NT2/D1 (cell line): Measurements from ENCODE around the gene OPALIN.

Experiments
- DNase-seq: peaks from one replicate; pipeline ENCODE4 v3.0.0-alpha.2; 2011; ENCODE audit warnings: low read depth, low spot score
- H3K27me3 ChIP-seq: 2 replicates; pipeline ENCODE4 v1.6.0; 2011; ENCODE audit warnings: mild to moderate bottlenecking; ENCODE audit not compliant: insufficient read length, insufficient read depth
- H3K36me3 ChIP-seq: 2 replicates; pipeline ENCODE4 v1.6.1; 2011; ENCODE audit warnings: mild to moderate bottlenecking, low read length, mixed read lengths; ENCODE audit not compliant: insufficient read depth, insufficient read length
- H3K4me1 ChIP-seq: 2 replicates; pipeline ENCODE4 v1.5.1; 2011; ENCODE audit not compliant: insufficient read depth, insufficient read length
- H3K4me3 ChIP-seq: 2 replicates; pipeline ENCODE4 v1.5.1; 2011; ENCODE audit warnings: low read depth; ENCODE audit not compliant: insufficient read length
- H3K9ac ChIP-seq: 2 replicates; pipeline ENCODE4 v1.6.0; 2011; ENCODE audit warnings: low read depth; ENCODE audit not compliant: insufficient read length
- H3K9me3 ChIP-seq: 2 replicates; pipeline ENCODE4 v1.5.1; 2011; ENCODE audit warnings: mild to moderate bottlenecking, low read length; ENCODE audit not compliant: insufficient read depth
- SUZ12 ChIP-seq: IDR thresholded peaks from 2 replicates; pipeline ENCODE4 v1.6.1; 2011; ENCODE audit not compliant: insufficient read length, insufficient read depth; ENCODE audit errors: extremely low read depth
- YY1 ChIP-seq: IDR thresholded peaks from 2 replicates; pipeline ENCODE4 v1.6.1; 2011; ENCODE audit not compliant: insufficient read length, insufficient read depth
- ZNF274 ChIP-seq: IDR thresholded peaks from 2 replicates; pipeline ENCODE4 v1.6.1; 2011; ENCODE audit warnings: mild to moderate bottlenecking, low read depth, low read length

The OPALIN gene

GRCh38 chr10:96345222-96345621 is 13.6 kb downstream of the OPALIN start:
- Histone ChIP-seq H3K4me1 (no peaks in the 10 kb centered on the region), H3K9ac (no peak overlapping the region), H3K27me3 (no peaks in the 10 kb centered on the region), H3K4me3 (no peak overlapping the region), H3K9me3 (peaks cover 15% of the 10 kb centered on the region), H3K36me3 (no peaks in the 10 kb centered on the region)
- DNase-seq = peak; percentile 43
- TF ChIP-seq ZNF274 (no peak), YY1 (no peak), SUZ12 (no peak)

DNA sequence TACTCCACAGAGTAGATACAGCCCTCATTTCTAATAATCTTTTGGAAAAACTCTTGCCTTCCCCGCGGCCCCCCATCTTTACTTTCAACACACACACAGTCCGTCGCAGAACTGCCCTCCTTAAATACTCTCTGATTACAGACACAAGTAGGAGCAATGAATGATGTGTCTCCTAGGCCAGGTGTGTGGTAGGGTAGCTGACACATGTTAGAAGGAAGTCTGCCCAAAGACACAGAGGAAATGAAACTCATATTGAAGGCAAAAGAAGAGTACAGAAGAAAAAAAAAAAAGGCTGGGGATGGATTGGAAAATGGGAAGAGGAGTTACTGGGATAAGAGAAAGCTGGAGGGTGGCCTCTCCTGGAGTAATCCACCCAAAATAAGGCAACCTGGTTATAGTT is 14.6 kb downstream of the OPALIN start:
- TF ChIP-seq ZNF274 (no peak), SUZ12 (no peak), YY1 (no peak)
- no peak for DNase-seq
- H3K36me3 ChIP-seq = no peaks in the 10 kb centered on the region
- no peaks in the 10 kb centered on the region for H3K27me3 ChIP-seq
- no peaks in the 10 kb centered on the region for H3K4me1 ChIP-seq
- H3K9ac ChIP-seq = no peak overlapping the region
- peaks cover 15% of the 10 kb centered on the region for H3K9me3 ChIP-seq
- no peak overlapping the region for H3K4me3 ChIP-seq

DNA sequence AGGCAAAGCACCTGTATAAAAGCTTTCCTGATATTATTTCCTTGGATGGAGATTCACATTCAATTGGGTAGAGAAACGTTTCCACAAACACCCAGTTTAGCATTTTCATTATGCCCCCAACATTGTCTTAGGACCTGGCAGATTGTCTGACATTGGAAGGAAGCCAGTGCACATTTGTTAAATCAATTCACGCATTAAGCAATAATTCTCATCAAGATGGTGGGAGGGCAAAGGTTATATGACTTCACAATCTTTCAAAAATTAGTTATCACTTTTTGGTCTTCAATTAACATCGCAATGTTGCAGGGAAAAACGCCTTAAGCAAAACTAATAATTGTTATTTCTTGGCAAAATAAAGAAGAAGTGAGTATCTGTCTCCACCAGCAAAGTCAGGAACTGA is 16.4 kb downstream of the OPALIN start:
- Histone ChIP-seq H3K4me1 (no peaks in the 10 kb centered on the region), H3K9ac (no peak overlapping the region), H3K9me3 (peaks cover 15% of the 10 kb centered on the region), H3K27me3 (no peaks in the 10 kb centered on the region), H3K36me3 (no peaks in the 10 kb centered on the region), H3K4me3 (no peak overlapping the region)
- no peak for TF ChIP-seq SUZ12
- TF ChIP-seq ZNF274 = no peak
- TF ChIP-seq YY1 = no peak
- DNase-seq = no peak

DNA sequence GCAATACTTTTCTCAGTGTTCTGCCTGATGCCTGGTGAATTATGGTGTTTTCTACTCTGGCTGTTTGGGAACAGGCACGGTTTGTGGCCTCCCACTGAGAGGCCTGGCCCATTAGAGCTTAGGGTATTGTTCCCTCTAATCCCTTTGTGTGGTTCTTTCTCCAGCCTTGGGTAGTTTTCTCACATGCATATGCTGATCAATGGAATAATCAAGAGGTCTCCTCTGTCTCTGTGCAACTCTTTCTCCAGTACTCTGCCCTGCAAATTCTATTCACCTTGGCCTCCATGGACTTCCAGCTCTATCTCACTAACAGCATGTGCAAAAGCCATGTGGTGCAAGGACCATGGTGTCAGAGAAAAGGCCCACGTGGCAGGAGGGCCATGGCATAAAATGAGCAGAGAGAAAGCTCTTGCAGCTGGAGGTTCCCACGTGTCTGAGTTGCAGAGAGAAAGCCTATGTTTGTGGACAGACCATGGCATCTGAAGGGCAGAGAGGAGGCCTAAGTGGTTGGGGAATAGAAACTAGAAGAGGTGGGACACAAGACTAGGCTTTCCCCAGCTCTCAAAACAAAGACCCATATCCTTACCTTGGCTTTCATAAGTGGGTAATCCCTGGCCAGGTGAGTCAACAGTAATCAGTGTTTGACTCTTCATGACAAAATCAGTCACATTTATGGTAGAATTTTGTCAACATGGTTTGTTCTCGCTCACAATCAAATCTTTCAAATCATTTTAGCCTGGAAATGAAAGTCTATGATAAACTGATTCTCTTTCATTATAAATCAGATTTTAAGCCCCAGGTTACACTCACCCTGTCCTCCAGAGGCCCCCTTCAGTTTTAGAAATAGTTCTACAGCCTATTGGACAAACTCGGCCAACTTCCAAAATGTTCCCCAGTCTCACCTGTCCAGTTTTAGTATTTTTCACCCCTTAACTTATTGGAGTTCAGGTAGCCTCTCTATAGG is 17.3 kb downstream of the OPALIN start:
- TF ChIP-seq YY1 (no peak), SUZ12 (no peak), ZNF274 (no peak)
- H3K4me3 ChIP-seq = no peak overlapping the region
- H3K36me3 ChIP-seq = no peaks in the 10 kb centered on the region
- DNase-seq = peak; percentile 78
- no peaks in the 10 kb centered on the region for H3K27me3 ChIP-seq
- peaks cover 11% of the 10 kb centered on the region for H3K9me3 ChIP-seq
- peak overlapping the region; percentile 3 for H3K9ac ChIP-seq
- H3K4me1 ChIP-seq = no peaks in the 10 kb centered on the region

GRCh38 chr10:96339956-96340904 is 18.6 kb downstream of the OPALIN start:
- Histone ChIP-seq H3K4me3 (no peak overlapping the region), H3K36me3 (no peaks in the 10 kb centered on the region), H3K4me1 (no peaks in the 10 kb centered on the region), H3K27me3 (no peaks in the 10 kb centered on the region), H3K9me3 (no peaks in the 10 kb centered on the region; the same call in 1 of the 2 replicates), H3K9ac (no peak overlapping the region)
- TF ChIP-seq SUZ12 (no peak), YY1 (no peak), ZNF274 (no peak)
- DNase-seq = peak; percentile 75

GRCh38 chr10:96339383-96339782 is 19.4 kb downstream of the OPALIN start:
- Histone ChIP-seq H3K36me3 (no peaks in the 10 kb centered on the region), H3K9ac (no peak overlapping the region), H3K9me3 (no peaks in the 10 kb centered on the region; the same call in 1 of the 2 replicates), H3K27me3 (no peaks in the 10 kb centered on the region), H3K4me3 (no peak overlapping the region), H3K4me1 (no peaks in the 10 kb centered on the region)
- DNase-seq = no peak
- TF ChIP-seq YY1 (no peak), ZNF274 (no peak), SUZ12 (no peak)
